Heart left ventricle (tissue), 13 donors: ENCODE data around the gene SWT1.

Experiments used
- CTCF ChIP-seq, 12 donors: fragments of 200-600 bp; sonication (generic) in 4 of 12; IDR thresholded peaks; one replicate each; pipeline versions ENCODE4 v1.5.0 to v1.8.0; 2018 to 2022; ENCODE audit warnings: antibody characterized with exemption in 12 of 12, mild to moderate bottlenecking in 5 of 12
- POLR2A ChIP-seq, 2 donors: fragments of 450-650 bp; IDR thresholded peaks; one replicate each; pipeline ENCODE4 v1.6.1; 2017; ENCODE audit warnings: antibody characterized with exemption in 2 of 2, mild to moderate bottlenecking in 2 of 2, moderate library complexity in 2 of 2
- donor health status: ischemic (EF 13 %, LVEDD 7.1; RV severe dilation, severe dysfunction).
- donor health status: DM: no; HTN: yes; CAD: no.
- donor health status: DM: no; HTN: no; CAD: no.
- donor health status: ischemic (EF 25% LVEDD 6.9; RV normal size, moderate dysfunction).
- donor health status: ischemic (EF 25% LVEDD 5.7; RV mildly dilated, moderate dysfunction).
- donor health status: ischemic (EF 35%, LVEDD 5.7; RV mildly dilated, moderate dysfunction).
- donor health status: nonischemic (EF 11% LVEDD 7.7; RV severe dilation, severe dysfunction).
- donor health status: DM: yes; HTN: yes; CAD: no.
- donor health status: PGD.
- donor health status: ischemic (EF 29% LVEDD 5.4; RV normal size, mild dysfunction).
- donor health status: nonischemic (EF 23%, LVEDD 6.1; RV moderate dilation, normal function).

- TF ChIP-seq CTCF (IDR thresholded peaks at IDR 0.05) (no peak), POLR2A (IDR thresholded peaks at IDR 0.05) (no peak)
Measured at GRCh38 chr1:185245466-185245865, 88.5 kb downstream of the SWT1 start.
